Activated CD4-positive, alpha-beta T cell treated with anti-CD3 and anti-CD28 coated beads, Interleukin-2, amount 10 ng/mL, durations not matched to agents 7 days and 5 days (primary cell): ENCODE measurements around the gene SSTR3. TPM values are rescaled to one million over a fixed set of nuclear protein-coding genes. Genes with fewer than 3 reads are reported as not detected.
"Not testable (repeated sequence)": the region's sequence is repeated elsewhere in the genome, so short reads cannot be mapped to it uniquely, and the experiment has no call there.

ENCODE experiments used
- CTCF ChIA-PET: fragments of 350-600 bp; sonication (Branson Sonifier 250); formaldehyde crosslinking; loops from one replicate; lab custom pipeline; 2021; ENCODE audit warnings: antibody characterized with exemption; lab: Charles Lee
- POLR2A ChIA-PET: fragments of 350-600 bp; sonication (Branson Sonifier 250); formaldehyde crosslinking; loops from one replicate; lab custom pipeline; 2021; ENCODE audit warnings: antibody characterized with exemption; lab: Charles Lee
- DNase-seq: peaks from one replicate; pipeline ENCODE4 v3.0.0-alpha.2; 2020
- H3K27ac Mint-ChIP-seq: one replicate; pipeline ENCODE4 v1.8.0; 2021; ENCODE audit warnings: mild to moderate bottlenecking, moderate library complexity, mixed read lengths
- H3K27me3 Mint-ChIP-seq: one replicate; pipeline ENCODE4 v1.8.0; 2021; ENCODE audit warnings: mixed read lengths
- H3K36me3 Mint-ChIP-seq: one replicate; pipeline ENCODE4 v1.8.0; 2021; ENCODE audit warnings: low read depth, mixed read lengths
- H3K4me1 Mint-ChIP-seq: one replicate; pipeline ENCODE4 v1.8.0; 2021; ENCODE audit warnings: mixed read lengths
- H3K4me3 Mint-ChIP-seq: one replicate; pipeline ENCODE4 v1.8.0; 2021; ENCODE audit warnings: mild to moderate bottlenecking, moderate library complexity, mixed read lengths
- H3K9me3 Mint-ChIP-seq: one replicate; pipeline ENCODE4 v1.8.0; 2021; ENCODE audit warnings: mixed read lengths
- total RNA-seq, 2 experiments: library from RNA; stranded (reverse); gene quantifications; one replicate each; pipeline ENCODE4 v1.2.3, GENCODE V29; 2021

The SSTR3 gene
- total RNA-seq, 2 experiments from 2014 or later = 10.1 to 10.2 TPM

DNA sequence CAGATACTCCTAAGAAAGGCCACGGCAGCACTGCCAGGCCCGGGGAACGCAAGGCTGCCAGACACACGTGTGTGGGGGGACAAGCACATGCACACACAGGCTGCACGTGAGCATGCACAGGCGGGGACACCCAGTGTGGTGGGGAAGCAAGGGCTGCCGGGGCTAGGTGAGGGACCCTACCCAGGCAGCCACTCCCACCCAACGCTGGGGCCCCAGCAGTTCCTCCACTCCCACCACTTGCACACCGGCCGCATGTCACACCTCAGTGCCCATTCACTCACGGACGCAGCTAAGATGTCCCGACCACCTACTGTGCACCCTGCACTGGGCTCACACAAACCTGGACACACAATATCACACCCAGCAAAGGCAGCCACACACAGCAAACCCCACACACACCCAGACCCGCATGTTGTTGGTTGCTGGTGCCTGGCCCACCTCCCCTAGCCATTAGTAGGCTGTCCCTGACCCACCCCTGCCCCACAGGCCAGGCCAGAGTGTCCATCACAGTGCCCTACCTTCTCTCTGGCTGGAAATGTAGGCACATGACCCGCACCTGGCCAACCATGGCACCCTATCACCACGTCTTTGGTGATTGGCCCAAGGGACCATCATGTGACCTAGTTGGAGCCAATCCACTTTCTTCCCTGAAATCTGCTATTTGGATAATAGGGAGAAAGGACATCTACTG is 8.8 kb downstream of the SSTR3 start:
- DNase-seq = no peak
- peaks cover 5% of the 10 kb centered on the region for H3K36me3 Mint-ChIP-seq
- no peak overlapping the region for H3K4me3 Mint-ChIP-seq
- H3K4me1 Mint-ChIP-seq = peaks cover 28% of the 10 kb centered on the region
- H3K27me3 Mint-ChIP-seq = no peaks in the 10 kb centered on the region
- peak overlapping the region; percentile 25 for H3K27ac Mint-ChIP-seq
- ChIA-PET CTCF (interaction anchor here (1.3 to 3.9 kb wide), 2 partner anchors 13 to 38 kb away, joined by 3 to 19 read pairs; no protein-coding TSS in a partner anchor), POLR2A (no interaction called here)
- no peaks in the 10 kb centered on the region for H3K9me3 Mint-ChIP-seq

DNA sequence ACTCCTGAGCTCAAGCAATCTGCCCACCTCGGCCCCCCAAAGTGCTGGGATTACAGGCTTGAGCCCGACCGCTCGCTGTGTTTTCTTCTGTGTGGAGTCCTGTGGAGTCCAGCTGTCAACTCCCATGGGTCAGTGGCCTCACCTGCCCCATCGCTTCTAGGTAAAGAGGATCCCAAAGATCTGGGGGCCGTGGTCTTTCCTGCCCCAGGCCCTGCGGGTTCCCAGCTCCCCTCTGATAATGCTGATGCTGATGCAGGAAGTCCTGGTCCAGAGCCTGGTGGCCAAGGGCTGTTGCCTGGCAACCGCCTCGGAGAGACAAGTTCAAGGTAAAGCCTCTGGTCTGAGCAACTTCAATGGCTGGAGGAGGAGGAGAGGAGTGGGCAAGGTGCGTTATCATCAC is 9.6 kb downstream of the SSTR3 start:
- no peak for DNase-seq
- CTCF ChIA-PET = interaction anchor here (1.3 kb wide), 1 partner anchor 37 kb away, joined by 3 read pairs; no protein-coding TSS in a partner anchor
- Mint-ChIP-seq H3K27ac (no peak overlapping the region), H3K36me3 (peaks cover 5% of the 10 kb centered on the region), H3K4me1 (peaks cover 28% of the 10 kb centered on the region), H3K27me3 (no peaks in the 10 kb centered on the region), H3K9me3 (no peaks in the 10 kb centered on the region), H3K4me3 (no peak overlapping the region)
- POLR2A ChIA-PET = no interaction called here

DNA sequence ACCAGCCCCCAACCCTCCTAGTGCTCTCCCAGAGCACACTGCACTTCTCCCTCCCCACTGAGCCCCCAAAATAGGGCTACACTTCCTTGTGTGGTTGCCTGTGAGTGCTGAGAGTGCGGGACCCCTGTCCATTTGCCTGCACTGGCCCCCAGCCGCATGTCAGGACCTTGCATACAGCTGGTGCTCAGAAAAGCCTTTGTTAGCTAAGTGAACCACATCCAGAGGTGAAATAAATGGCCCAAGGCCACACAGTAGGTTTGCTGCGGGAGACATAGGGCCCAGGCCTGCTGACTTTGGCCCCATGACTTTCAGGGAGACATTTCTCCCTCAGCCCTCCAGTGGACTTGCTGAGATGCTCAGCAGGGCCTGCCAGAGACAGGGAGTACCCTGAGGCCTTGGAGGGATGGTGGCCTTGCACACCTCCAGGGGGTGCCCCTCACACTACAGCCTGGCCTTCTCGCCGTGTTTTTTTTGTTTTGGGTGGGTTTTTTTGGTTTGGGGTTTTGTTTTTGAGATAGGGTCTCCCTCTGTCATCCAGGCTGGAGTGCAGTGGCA is 10.2 kb downstream of the SSTR3 start:
- H3K36me3 Mint-ChIP-seq = peaks cover 5% of the 10 kb centered on the region
- ChIA-PET POLR2A (no interaction called here), CTCF (interaction anchor here (1.3 to 4.2 kb wide), 5 partner anchors 8 to 40 kb away, joined by 3 to 52 read pairs (median 31); partner anchors contain the start of gene SSTR3)
- H3K4me3 Mint-ChIP-seq = no peak overlapping the region
- no peak for DNase-seq
- peaks cover 29% of the 10 kb centered on the region for H3K4me1 Mint-ChIP-seq
- no peaks in the 10 kb centered on the region for H3K27me3 Mint-ChIP-seq
- H3K9me3 Mint-ChIP-seq = no peaks in the 10 kb centered on the region
- peak overlapping the region; percentile 63 for H3K27ac Mint-ChIP-seq

DNA sequence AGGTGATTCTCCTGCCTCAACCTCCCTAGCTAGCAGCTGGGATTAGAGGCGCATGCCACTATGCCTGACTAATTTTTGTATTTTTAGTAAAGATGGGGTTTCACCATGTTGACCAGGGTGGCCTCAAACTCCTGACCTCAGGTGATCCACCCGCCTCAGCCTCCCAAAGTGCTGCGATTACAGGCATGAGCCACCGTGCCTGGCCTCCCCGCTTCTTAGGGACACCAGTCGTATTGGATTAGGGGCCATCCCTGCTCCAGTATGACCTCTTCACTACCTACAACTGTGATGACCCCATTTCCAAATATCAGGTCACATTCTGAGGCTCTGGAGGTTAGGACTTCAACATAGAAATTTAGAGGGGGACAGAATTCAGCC is 10.8 kb downstream of the SSTR3 start:
- H3K27me3 Mint-ChIP-seq, DNase-seq, POLR2A ChIA-PET, H3K36me3 Mint-ChIP-seq, H3K9me3 Mint-ChIP-seq, H3K4me3 Mint-ChIP-seq: not testable (repeated sequence)
- peaks cover 33% of the 10 kb centered on the region for H3K4me1 Mint-ChIP-seq
- H3K27ac Mint-ChIP-seq = peak overlapping the region; percentile 63
- CTCF ChIA-PET = interaction anchor here (0.9 to 4.2 kb wide), 7 partner anchors 9 to 106 kb away, joined by 3 to 52 read pairs (median 26); partner anchors contain the start of gene SSTR3

DNA sequence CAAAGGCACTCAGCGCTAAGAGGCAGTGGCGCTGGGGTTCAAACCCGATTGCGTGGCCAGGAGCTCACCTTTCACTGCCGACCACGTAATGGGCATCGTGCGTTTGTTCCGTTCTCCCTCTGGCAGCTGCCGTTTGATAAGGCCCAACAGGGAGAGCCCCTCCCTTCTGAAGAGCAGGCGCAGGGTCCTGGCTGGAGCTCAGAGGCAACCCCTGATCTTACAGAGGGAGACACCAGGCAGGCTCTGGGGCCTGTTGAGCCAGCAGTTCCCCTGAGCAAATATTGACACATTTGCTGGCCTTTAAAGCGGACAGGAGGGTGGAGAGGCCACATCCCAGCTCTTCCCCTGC is 12.5 kb downstream of the SSTR3 start:
- no peaks in the 10 kb centered on the region for H3K9me3 Mint-ChIP-seq
- ChIA-PET POLR2A (interaction anchor here (0.6 kb wide), 2 partner anchors 21 to 50 kb away, joined by 3 to 6 read pairs; partner anchors contain the start of gene IL2RB), CTCF (interaction anchor here (0.5 to 4.2 kb wide), 47 partner anchors 11 to 748 kb away, joined by 3 to 52 read pairs (median 4); partner anchors contain the start of genes IFT27, IL2RB, KCTD17 and MPST)
- H3K36me3 Mint-ChIP-seq = no peaks in the 10 kb centered on the region
- H3K4me1 Mint-ChIP-seq = peaks cover 37% of the 10 kb centered on the region
- peak overlapping the region; percentile 95 for H3K27ac Mint-ChIP-seq
- H3K27me3 Mint-ChIP-seq = no peaks in the 10 kb centered on the region
- peak; percentile 29 for DNase-seq
- H3K4me3 Mint-ChIP-seq = peak overlapping the region; percentile 30

DNA sequence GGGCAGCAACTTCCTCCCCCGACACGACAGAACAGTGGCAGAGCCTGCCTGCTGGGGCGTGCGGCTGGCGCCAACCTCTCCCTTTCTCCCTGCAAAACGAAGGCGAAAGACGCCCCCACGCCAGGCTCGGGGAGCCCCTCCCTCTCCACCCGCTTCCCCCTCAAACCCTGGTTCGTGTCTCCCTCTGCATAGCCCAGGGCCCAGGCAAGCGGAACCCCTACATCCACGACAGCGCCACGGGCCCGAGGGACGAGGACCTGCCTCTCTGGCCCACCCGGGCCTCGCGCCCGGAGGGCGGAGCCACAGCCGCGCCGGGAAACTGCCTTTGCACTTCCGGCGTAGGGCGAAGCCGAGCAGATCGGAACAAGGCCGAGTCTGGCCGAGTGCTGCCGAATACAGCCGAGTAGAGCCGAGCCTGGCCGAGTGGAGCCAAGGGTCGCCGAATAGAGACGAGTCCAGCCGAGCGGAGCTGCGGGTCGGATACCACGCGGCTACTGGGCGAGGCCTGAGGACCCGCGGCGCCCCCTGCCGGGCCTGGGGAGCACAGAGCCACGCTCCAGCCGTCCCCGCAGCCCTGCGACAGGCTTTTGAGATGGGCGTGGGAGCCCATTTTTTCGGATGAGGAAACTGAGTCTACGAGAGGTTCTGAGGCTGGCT is 13.0 kb downstream of the SSTR3 start:
- no peaks in the 10 kb centered on the region for H3K36me3 Mint-ChIP-seq
- no peaks in the 10 kb centered on the region for H3K9me3 Mint-ChIP-seq
- peak overlapping the region; percentile 95 for H3K27ac Mint-ChIP-seq
- no peaks in the 10 kb centered on the region for H3K27me3 Mint-ChIP-seq
- ChIA-PET POLR2A (interaction anchor here (0.6 kb wide), 2 partner anchors 20 to 49 kb away, joined by 3 to 6 read pairs; partner anchors contain the start of gene IL2RB), CTCF (interaction anchor here (0.5 to 4.2 kb wide), 51 partner anchors 10 to 747 kb away, joined by 3 to 52 read pairs (median 4); partner anchors contain the start of genes IFT27, IL2RB, KCTD17 and MPST)
- peaks cover 42% of the 10 kb centered on the region for H3K4me1 Mint-ChIP-seq
- H3K4me3 Mint-ChIP-seq = peak overlapping the region; percentile 94
- peak; percentile 100 for DNase-seq

DNA sequence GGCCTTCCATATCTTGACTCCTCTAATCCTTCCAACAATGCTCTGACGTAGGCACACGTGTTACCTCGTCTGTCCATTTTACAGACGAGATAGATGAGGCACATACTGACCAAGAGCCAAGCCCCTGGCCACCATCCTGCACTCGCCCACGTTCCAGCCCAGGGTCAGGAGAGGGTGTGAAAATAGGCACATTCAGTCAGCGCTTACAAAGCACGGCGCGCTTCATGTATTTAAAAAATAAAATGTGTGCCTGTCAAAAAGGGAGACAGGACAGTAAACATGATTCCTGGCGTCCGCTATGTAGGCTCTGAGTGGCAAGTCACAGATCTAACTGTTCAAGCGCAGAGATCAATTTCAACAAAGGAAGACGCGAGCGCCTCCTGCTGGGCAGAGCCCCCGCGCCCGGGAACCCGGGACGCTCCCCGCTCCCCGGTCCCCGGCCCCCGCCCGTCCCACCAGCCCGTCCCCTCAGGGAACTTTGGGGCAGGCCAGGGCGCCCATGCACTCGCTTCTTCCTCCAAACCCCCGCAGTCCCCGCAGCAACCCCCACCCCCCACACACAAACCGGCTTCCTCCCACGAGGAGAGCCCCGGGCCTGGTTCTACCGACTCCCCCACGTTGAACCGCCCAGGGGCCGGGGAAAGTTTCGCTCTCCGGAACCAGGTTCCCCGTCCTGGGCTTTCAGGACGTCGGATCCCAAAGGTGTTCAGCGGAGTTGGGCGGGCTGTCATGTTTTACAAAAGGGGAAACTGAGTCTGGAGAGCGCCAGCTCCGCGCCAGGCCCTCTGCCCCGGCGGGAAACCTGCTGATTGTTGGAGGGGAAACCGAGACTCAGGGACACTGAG is 13.8 kb downstream of the SSTR3 start:
- H3K9me3 Mint-ChIP-seq = no peaks in the 10 kb centered on the region
- peaks cover 50% of the 10 kb centered on the region for H3K4me1 Mint-ChIP-seq
- peak; percentile 90 for DNase-seq
- CTCF ChIA-PET = interaction anchor here (0.7 to 4.2 kb wide), 49 partner anchors 9 to 422 kb away, joined by 3 to 52 read pairs (median 4); partner anchors contain the start of genes IFT27, IL2RB, KCTD17 and MPST
- H3K36me3 Mint-ChIP-seq = no peaks in the 10 kb centered on the region
- POLR2A ChIA-PET = no interaction called here
- peak overlapping the region; percentile 94 for H3K4me3 Mint-ChIP-seq
- H3K27ac Mint-ChIP-seq = peak overlapping the region; percentile 95
- no peaks in the 10 kb centered on the region for H3K27me3 Mint-ChIP-seq

DNA sequence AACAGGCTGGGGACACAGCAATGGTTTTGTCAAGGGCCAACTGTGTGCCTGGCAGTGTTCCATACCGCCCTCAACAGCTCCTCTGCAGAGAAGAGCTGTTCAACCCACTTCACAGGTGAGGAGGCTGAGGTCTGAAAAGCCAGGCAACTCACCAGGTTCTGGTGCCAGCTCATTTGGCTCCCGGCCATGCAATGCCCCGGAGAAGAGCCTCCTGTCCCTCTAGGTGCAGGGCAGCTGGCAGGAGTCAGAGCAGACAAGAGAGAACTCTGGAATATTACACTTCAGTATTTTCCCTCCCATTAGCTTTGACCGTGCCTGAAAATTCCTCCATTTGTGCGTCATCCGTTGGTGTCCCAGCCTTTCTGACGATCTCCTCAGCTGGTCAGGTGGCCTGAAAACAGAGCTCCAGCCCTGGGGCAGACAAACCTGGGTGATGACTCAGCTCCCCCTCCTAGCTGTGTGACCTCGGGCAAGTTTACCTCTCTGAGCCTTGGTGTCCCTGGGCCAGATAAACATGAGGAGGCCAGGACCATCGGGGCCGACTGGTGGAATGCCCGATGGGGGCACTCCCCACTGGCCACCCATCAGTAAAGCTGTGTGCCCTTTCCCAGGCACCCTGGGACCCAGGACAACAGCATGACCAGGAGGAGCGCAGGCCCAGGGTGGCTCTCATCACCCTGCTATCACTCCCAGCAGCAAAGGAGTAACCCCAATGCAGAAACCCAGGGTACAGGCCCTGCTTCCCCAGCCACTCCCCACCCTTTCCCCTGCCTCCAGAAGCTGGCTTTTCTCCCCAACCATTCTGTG is 14.6 kb downstream of the SSTR3 start:
- CTCF ChIA-PET = interaction anchor here (0.7 to 3.1 kb wide), 22 partner anchors 13 to 416 kb away, joined by 3 to 9 read pairs (median 4); no protein-coding TSS in a partner anchor

DNA sequence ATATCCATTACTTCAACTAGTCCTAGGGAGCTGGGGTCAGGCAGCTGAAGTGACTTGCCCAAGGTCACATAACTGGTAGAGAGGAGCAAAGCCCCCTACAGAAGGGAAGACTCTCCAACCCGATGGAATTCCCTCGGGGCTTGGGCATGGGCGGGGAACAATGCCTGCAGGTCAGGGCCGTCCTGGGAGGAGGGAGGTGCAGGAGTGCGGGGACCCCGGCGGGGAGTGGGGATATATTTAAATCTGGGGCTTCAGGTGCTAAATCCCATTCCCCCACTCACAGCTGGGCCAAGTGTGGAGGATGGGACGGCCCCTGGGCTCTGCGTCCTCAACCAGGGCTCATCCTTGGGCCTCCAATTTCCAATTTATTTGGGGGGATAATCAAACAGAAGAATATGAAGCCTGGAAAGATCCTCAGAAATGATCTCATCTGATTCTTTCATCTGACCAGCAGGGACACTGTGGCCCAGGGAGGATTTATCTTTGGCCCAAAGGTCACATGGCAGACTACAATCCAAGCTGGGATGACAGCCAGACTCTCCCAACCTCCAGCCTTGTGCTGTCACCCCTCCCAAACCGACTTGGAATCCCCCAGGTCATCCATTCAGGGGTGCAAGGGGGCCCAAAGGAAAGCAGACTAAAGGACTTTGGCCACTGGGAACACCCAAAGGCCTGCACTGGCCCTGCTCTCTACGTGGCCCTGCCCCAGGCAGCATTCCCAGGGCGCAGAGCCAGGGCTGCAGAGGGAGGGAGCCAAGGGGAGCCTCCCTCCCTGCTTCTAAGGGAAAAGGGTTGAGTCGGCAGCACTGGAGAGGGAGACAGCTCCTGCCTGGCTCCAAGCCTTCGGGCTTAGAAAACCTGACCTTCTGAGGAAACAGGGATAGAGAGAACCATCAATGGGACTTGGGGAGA is 15.5 kb downstream of the SSTR3 start:
- no peak overlapping the region for H3K4me3 Mint-ChIP-seq

More for the DNA sequence above, 14.6 kb downstream of the SSTR3 start:
- H3K27ac Mint-ChIP-seq = peak overlapping the region; percentile 95
- no peaks in the 10 kb centered on the region for H3K9me3 Mint-ChIP-seq
- H3K27me3 Mint-ChIP-seq = no peaks in the 10 kb centered on the region
- peaks cover 6% of the 10 kb centered on the region for H3K36me3 Mint-ChIP-seq
- peak overlapping the region; percentile 94 for H3K4me3 Mint-ChIP-seq
- POLR2A ChIA-PET = interaction anchor here (0.5 to 0.6 kb wide), 2 partner anchors 28 to 31 kb away, joined by 3 read pairs; no protein-coding TSS in a partner anchor
- H3K4me1 Mint-ChIP-seq = peaks cover 57% of the 10 kb centered on the region
- DNase-seq = no peak

DNA sequence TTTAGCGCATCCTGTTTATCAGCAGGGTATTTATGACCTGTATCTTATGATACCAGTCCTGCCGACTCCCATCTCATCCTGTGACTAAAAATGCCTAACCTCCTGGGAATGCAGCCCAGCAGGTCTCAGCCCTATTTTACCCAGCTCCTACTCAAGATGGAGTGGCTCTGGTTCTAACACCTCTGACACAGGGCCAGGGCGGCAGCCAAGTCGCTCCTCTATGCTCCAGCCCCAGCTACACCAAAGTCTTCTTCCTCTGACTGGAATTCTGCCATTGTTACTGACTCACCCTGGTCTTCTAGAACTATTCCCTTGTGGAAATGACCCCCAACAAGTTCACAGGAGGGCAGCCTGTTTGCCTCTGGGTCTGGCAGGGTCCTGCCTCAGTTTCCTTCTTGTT is 16.4 kb downstream of the SSTR3 start:
- peaks cover 8% of the 10 kb centered on the region for H3K36me3 Mint-ChIP-seq
- H3K27me3 Mint-ChIP-seq = no peaks in the 10 kb centered on the region
- H3K4me1 Mint-ChIP-seq = peaks cover 58% of the 10 kb centered on the region
- ChIA-PET CTCF (interaction anchor here (0.6 kb wide), 1 partner anchor 718 kb away, joined by 3 read pairs; no protein-coding TSS in a partner anchor), POLR2A (no interaction called here)
- DNase-seq = no peak
- no peak overlapping the region for H3K27ac Mint-ChIP-seq
- peaks cover 2% of the 10 kb centered on the region for H3K9me3 Mint-ChIP-seq
- H3K4me3 Mint-ChIP-seq = no peak overlapping the region

More for the DNA sequence above, 15.5 kb downstream of the SSTR3 start:
- no peak for DNase-seq
- H3K4me1 Mint-ChIP-seq = peaks cover 59% of the 10 kb centered on the region
- peaks cover 8% of the 10 kb centered on the region for H3K36me3 Mint-ChIP-seq
- ChIA-PET POLR2A (interaction anchor here (0.6 kb wide), 1 partner anchor 30 kb away, joined by 3 read pairs; no protein-coding TSS in a partner anchor), CTCF (interaction anchor here (0.6 to 3.1 kb wide), 19 partner anchors 12 to 719 kb away, joined by 3 to 9 read pairs (median 4); no protein-coding TSS in a partner anchor)
- peaks cover 2% of the 10 kb centered on the region for H3K9me3 Mint-ChIP-seq
- no peaks in the 10 kb centered on the region for H3K27me3 Mint-ChIP-seq
- peak overlapping the region; percentile 60 for H3K27ac Mint-ChIP-seq
